ENCODE measurements around the gene PSMD3.

- TF ChIP-seq EGR1 (IDR thresholded peaks at IDR 0.05) (no peak), TEAD4 (IDR thresholded peaks at IDR 0.05) (0 out of 2 replicates have a peak, but pooled peaks have one; percentile 11), CEBPB (IDR thresholded peaks at IDR 0.05) (peak; percentile 5; the same call in 1 of the 2 replicates)
Observed at GRCh38 chr17:39980351-39981206, at the start of gene PSMD3.

Measured in Ishikawa (cell line).